ENCODE results near the gene CEL. TPM values are rescaled to one million over a fixed set of nuclear protein-coding genes. Genes with fewer than 3 reads are reported as not detected.

The CEL gene
- total RNA-seq, 1 experiment from 2014 or later: 6.6 TPM

DNA sequence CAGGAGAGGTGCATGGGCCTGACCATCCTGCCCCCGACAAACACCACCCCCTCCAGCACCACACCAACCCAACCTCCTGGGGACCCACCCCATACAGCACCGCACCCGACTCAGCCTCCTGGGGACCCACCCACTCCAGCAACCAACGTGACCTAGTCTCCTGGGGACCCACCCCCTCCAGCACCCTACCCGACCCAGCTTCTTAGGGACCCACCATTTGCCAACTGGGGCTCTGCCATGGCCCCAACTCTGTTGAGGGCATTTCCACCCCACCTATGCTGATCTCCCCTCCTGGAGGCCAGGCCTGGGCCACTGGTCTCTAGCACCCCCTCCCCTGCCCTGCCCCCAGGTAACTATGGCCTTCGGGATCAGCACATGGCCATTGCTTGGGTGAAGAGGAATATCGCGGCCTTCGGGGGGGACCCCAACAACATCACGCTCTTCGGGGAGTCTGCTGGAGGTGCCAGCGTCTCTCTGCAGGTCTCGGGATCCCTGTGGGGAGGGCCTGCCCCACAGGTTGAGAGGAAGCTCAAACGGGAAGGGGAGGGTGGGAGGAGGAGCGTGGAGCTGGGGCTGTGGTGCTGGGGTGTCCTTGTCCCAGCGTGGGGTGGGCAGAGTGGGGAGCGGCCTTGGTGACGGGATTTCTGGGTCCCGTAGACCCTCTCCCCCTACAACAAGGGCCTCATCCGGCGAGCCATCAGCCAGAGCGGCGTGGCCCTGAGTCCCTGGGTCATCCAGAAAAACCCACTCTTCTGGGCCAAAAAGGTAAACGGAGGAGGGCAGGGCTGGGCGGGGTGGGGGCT, 4.6 kb downstream of the CEL start:
- Mint-ChIP-seq H3K27me3 (ENCODE audit: low read depth) (no peaks in the 10 kb centered on the region), H3K27ac (no peak overlapping the region), H3K4me3 (no peak overlapping the region), H3K36me3 (no peaks in the 10 kb centered on the region), H3K9me3 (no peaks in the 10 kb centered on the region), H3K4me1 (peaks cover 8% of the 10 kb centered on the region)
- ATAC-seq (no peak), DNase-seq (ENCODE audit: low spot score) (no peak)
- TF ChIP-seq ZNF121 (CRISPR knock-in tag; IDR thresholded peaks at IDR 0.05) (no peak), GRHL2 (CRISPR knock-in tag; IDR thresholded peaks at IDR 0.05; ENCODE audit: insufficient replicate concordance, severe bottlenecking) (no peak), ZNF263 (CRISPR knock-in tag; IDR thresholded peaks at IDR 0.05; ENCODE audit: low read depth) (no peak), ZNF232 (CRISPR knock-in tag; IDR thresholded peaks at IDR 0.05) (no peak), ARID4B (CRISPR knock-in tag; IDR thresholded peaks at IDR 0.05; ENCODE audit: borderline replicate concordance) (no peak)
- TF ChIP-seq, protein P1, sequence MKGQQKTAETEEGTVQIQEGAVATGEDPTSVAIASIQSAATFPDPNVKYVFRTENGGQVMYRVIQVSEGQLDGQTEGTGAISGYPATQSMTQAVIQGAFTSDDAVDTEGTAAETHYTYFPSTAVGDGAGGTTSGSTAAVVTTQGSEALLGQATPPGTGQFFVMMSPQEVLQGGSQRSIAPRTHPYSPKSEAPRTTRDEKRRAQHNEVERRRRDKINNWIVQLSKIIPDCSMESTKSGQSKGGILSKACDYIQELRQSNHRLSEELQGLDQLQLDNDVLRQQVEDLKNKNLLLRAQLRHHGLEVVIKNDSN (CRISPR knock-in tag; IDR thresholded peaks at IDR 0.05): no peak
- TF ChIP-seq, protein P2, sequence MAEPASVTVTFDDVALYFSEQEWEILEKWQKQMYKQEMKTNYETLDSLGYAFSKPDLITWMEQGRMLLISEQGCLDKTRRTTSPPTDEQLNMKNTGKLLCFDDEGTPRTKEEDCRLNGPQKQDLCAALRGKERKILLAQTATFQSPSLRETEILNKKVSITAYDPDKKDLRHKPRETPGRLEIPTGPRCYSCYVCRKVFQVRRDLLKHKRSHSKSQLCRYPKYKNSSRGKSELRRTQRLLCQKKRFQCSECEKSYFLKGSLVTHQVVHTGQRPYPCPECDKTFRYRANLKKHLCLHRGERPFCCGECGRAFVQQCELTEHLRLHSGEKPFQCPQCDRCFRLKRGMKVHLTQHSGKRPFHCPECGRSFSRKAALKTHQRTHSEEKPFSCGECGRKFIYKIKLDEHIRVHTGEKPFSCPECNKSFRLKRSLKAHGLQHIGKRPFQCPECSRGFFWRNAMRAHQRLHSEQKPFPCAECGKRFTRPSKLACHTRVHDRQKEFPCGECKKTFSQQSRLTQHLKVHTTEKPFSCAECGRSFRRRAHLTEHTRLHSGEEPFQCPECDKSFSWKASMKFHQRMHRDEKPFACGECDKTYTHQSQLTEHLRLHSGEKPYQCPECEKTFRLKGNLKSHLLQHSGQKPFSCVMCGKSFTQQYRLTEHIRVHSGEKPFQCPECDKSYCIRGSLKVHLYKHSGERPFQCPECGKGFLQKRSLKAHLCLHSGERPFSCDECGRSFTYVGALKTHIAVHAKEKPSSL (CRISPR knock-in tag; conservative IDR thresholded peaks at IDR 0.05): no peak
- TF ChIP-seq, protein P3, sequence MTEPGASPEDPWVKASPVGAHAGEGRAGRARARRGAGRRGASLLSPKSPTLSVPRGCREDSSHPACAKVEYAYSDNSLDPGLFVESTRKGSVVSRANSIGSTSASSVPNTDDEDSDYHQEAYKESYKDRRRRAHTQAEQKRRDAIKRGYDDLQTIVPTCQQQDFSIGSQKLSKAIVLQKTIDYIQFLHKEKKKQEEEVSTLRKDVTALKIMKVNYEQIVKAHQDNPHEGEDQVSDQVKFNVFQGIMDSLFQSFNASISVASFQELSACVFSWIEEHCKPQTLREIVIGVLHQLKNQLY (CRISPR knock-in tag; IDR thresholded peaks at IDR 0.05): no peak
- ChIA-PET POLR2A (no interaction called here), CTCF (interaction anchor here (1.1 to 1.4 kb wide), 3 partner anchors 17 to 78 kb away, joined by 3 to 4 read pairs (median 4); no protein-coding TSS in a partner anchor)

DNA sequence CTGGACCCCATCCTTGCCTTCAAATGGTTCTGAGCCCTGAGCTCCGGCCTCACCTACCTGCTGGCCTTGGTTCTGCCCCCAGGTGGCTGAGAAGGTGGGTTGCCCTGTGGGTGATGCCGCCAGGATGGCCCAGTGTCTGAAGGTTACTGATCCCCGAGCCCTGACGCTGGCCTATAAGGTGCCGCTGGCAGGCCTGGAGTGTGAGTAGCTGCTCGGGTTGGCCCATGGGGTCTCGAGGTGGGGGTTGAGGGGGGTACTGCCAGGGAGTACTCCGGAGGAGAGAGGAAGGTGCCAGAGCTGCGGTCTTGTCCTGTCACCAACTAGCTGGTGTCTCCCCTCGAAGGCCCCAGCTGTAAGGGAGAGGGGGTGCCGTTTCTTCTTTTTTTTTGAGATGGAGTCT, 5.2 kb downstream of the CEL start:
- no peak for ATAC-seq
- no peak overlapping the region for H3K27ac Mint-ChIP-seq
- CTCF ChIA-PET: interaction anchor here (1.0 to 1.4 kb wide), 4 partner anchors 12 to 77 kb away, joined by 3 to 4 read pairs (median 4); no protein-coding TSS in a partner anchor
- TF ChIP-seq ARID4B (CRISPR knock-in tag; IDR thresholded peaks at IDR 0.05; ENCODE audit: borderline replicate concordance): no peak
- TF ChIP-seq MXD4 (CRISPR knock-in tag; IDR thresholded peaks at IDR 0.05; ENCODE audit: borderline replicate concordance): no peak
- TF ChIP-seq KAT7 (CRISPR knock-in tag; IDR thresholded peaks at IDR 0.05; ENCODE audit: borderline replicate concordance): no peak
- TF ChIP-seq TP53 (CRISPR knock-in tag; IDR thresholded peaks at IDR 0.05): no peak
- TF ChIP-seq TEAD4 (CRISPR knock-in tag; IDR thresholded peaks at IDR 0.05): no peak
- TF ChIP-seq HMGXB4 (CRISPR knock-in tag; IDR thresholded peaks at IDR 0.05): no peak
- no peak for TF ChIP-seq NFE2L1 (CRISPR knock-in tag; IDR thresholded peaks at IDR 0.05)
- no peak for TF ChIP-seq CREM (CRISPR knock-in tag; IDR thresholded peaks at IDR 0.05)
- no peak for TF ChIP-seq FOXP4 (CRISPR knock-in tag; IDR thresholded peaks at IDR 0.05)
- no peak for TF ChIP-seq RORB (CRISPR knock-in tag; IDR thresholded peaks at IDR 0.05)

More for the DNA sequence above, 5.2 kb downstream of the CEL start:
- peaks cover 3% of the 10 kb centered on the region for H3K36me3 Mint-ChIP-seq
- H3K9me3 Mint-ChIP-seq: no peaks in the 10 kb centered on the region
- no peak overlapping the region for H3K4me3 Mint-ChIP-seq
- peaks cover 6% of the 10 kb centered on the region for H3K4me1 Mint-ChIP-seq
- no peak for DNase-seq (ENCODE audit: low spot score)
- no peaks in the 10 kb centered on the region for H3K27me3 Mint-ChIP-seq (ENCODE audit: low read depth)
- POLR2A ChIA-PET: no interaction called here
